ENCODE data around the gene MRPS15.

MRPS15 gene

DNA sequence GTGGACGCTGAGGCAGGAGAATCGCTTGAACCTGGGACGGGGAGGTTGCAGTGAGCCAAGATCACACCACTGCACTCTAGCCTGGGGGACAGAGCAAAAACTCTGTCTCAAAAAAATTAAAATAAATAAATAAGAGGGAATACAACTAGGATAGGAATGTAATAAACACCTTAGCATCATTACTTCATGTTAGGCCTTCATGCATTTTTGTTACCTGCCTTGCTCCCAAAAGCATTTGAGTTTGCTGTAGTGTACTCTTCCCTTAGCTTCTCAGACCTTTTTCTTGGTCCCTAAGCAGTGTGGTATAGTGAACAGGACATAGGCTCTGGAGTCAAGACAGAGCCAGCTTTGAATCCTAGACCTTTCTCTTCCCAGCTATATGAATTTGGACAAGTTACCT, 11.1 kb downstream of the MRPS15 start:
- TF ChIP-seq, protein P1, sequence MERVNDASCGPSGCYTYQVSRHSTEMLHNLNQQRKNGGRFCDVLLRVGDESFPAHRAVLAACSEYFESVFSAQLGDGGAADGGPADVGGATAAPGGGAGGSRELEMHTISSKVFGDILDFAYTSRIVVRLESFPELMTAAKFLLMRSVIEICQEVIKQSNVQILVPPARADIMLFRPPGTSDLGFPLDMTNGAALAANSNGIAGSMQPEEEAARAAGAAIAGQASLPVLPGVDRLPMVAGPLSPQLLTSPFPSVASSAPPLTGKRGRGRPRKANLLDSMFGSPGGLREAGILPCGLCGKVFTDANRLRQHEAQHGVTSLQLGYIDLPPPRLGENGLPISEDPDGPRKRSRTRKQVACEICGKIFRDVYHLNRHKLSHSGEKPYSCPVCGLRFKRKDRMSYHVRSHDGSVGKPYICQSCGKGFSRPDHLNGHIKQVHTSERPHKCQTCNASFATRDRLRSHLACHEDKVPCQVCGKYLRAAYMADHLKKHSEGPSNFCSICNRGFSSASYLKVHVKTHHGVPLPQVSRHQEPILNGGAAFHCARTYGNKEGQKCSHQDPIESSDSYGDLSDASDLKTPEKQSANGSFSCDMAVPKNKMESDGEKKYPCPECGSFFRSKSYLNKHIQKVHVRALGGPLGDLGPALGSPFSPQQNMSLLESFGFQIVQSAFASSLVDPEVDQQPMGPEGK (CRISPR knock-in tag; IDR thresholded peaks at IDR 0.05; ENCODE audit: borderline replicate concordance) = no peak
- TF ChIP-seq ESRRG (CRISPR knock-in tag; IDR thresholded peaks at IDR 0.05) = no peak
- TF ChIP-seq ISL1 (CRISPR knock-in tag; IDR thresholded peaks at IDR 0.05) = no peak
- TF ChIP-seq ZFP30 (CRISPR knock-in tag; IDR thresholded peaks at IDR 0.05) = no peak
- TF ChIP-seq ZNF8 (CRISPR knock-in tag; IDR thresholded peaks at IDR 0.05) = no peak
- TF ChIP-seq ARNTL (CRISPR knock-in tag; IDR thresholded peaks at IDR 0.05; ENCODE audit: borderline replicate concordance, low read depth) = no peak
- no peak for TF ChIP-seq SNAI2 (CRISPR knock-in tag; IDR thresholded peaks at IDR 0.05)
- no peak for TF ChIP-seq RARB (CRISPR knock-in tag; IDR thresholded peaks at IDR 0.05)
- TF ChIP-seq TCF4 (CRISPR knock-in tag; IDR thresholded peaks at IDR 0.05; ENCODE audit: borderline replicate concordance) = no peak
- no peak for TF ChIP-seq ZNF70 (CRISPR knock-in tag; IDR thresholded peaks at IDR 0.05)
- no peak for TF ChIP-seq ZFP3 (CRISPR knock-in tag; IDR thresholded peaks at IDR 0.05)
- TF ChIP-seq, protein P2, sequence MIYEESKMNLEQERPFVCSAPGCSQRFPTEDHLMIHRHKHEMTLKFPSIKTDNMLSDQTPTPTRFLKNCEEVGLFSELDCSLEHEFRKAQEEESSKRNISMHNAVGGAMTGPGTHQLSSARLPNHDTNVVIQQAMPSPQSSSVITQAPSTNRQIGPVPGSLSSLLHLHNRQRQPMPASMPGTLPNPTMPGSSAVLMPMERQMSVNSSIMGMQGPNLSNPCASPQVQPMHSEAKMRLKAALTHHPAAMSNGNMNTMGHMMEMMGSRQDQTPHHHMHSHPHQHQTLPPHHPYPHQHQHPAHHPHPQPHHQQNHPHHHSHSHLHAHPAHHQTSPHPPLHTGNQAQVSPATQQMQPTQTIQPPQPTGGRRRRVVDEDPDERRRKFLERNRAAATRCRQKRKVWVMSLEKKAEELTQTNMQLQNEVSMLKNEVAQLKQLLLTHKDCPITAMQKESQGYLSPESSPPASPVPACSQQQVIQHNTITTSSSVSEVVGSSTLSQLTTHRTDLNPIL (CRISPR knock-in tag; IDR thresholded peaks at IDR 0.05; ENCODE audit: low read depth) = no peak
- TF ChIP-seq OSR1 (CRISPR knock-in tag; IDR thresholded peaks at IDR 0.05) = no peak
- no peak for TF ChIP-seq TOX (CRISPR knock-in tag; IDR thresholded peaks at IDR 0.05; ENCODE audit: borderline replicate concordance)
- no peak for TF ChIP-seq PPARA (CRISPR knock-in tag; IDR thresholded peaks at IDR 0.05; ENCODE audit: borderline replicate concordance)
- no peak for ATAC-seq

DNA sequence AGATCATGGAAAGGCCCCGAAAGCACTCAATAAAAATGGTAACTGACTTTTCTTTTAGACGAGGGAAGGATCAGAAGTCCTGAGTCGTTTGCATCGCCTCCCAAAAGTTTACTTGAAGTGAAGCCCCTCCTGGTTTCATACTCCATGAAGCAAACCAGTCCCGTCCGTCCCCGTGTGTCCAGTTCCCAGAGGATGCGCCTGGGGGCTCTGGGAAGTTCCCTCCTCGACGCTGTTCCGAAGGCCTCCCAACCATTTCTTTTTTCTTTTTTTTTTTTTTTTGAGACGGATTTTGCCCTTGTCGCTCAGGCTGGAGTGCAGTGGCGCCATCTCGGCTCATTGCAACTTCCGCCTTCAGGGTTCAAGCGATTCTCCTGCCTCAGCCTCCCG, 13.3 kb downstream of the MRPS15 start:
- no peak; the same call in 2 of the 3 replicates for ATAC-seq
- TF ChIP-seq ZFP3 (CRISPR knock-in tag; IDR thresholded peaks at IDR 0.05) (no peak), ZC3H10 (CRISPR knock-in tag; IDR thresholded peaks at IDR 0.05) (no peak), TCF4 (CRISPR knock-in tag; IDR thresholded peaks at IDR 0.05; ENCODE audit: borderline replicate concordance) (no peak), ARNTL (CRISPR knock-in tag; IDR thresholded peaks at IDR 0.05; ENCODE audit: borderline replicate concordance, low read depth) (no peak), OSR1 (CRISPR knock-in tag; IDR thresholded peaks at IDR 0.05) (no peak), RARB (CRISPR knock-in tag; IDR thresholded peaks at IDR 0.05) (no peak), BACH2 (CRISPR knock-in tag; IDR thresholded peaks at IDR 0.05; ENCODE audit: borderline replicate concordance) (no peak), ZNF565 (CRISPR knock-in tag; conservative IDR thresholded peaks at IDR 0.05; ENCODE audit: low read depth) (no peak), TOX (CRISPR knock-in tag; IDR thresholded peaks at IDR 0.05; ENCODE audit: borderline replicate concordance) (no peak), SNAI2 (CRISPR knock-in tag; IDR thresholded peaks at IDR 0.05) (no peak)
- TF ChIP-seq, protein P1 (CRISPR knock-in tag; IDR thresholded peaks at IDR 0.05; ENCODE audit: borderline replicate concordance) = no peak
- TF ChIP-seq, protein P3, sequence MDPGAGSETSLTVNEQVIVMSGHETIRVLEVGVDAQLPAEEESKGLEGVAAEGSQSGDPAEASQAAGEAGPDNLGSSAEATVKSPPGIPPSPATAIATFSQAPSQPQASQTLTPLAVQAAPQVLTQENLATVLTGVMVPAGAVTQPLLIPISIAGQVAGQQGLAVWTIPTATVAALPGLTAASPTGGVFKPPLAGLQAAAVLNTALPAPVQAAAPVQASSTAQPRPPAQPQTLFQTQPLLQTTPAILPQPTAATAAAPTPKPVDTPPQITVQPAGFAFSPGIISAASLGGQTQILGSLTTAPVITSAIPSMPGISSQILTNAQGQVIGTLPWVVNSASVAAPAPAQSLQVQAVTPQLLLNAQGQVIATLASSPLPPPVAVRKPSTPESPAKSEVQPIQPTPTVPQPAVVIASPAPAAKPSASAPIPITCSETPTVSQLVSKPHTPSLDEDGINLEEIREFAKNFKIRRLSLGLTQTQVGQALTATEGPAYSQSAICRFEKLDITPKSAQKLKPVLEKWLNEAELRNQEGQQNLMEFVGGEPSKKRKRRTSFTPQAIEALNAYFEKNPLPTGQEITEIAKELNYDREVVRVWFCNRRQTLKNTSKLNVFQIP (CRISPR knock-in tag; IDR thresholded peaks at IDR 0.05; ENCODE audit: borderline replicate concordance, low read depth) = no peak
- TF ChIP-seq, protein P2 (CRISPR knock-in tag; IDR thresholded peaks at IDR 0.05; ENCODE audit: low read depth) = no peak
- TF ChIP-seq, protein P4, sequence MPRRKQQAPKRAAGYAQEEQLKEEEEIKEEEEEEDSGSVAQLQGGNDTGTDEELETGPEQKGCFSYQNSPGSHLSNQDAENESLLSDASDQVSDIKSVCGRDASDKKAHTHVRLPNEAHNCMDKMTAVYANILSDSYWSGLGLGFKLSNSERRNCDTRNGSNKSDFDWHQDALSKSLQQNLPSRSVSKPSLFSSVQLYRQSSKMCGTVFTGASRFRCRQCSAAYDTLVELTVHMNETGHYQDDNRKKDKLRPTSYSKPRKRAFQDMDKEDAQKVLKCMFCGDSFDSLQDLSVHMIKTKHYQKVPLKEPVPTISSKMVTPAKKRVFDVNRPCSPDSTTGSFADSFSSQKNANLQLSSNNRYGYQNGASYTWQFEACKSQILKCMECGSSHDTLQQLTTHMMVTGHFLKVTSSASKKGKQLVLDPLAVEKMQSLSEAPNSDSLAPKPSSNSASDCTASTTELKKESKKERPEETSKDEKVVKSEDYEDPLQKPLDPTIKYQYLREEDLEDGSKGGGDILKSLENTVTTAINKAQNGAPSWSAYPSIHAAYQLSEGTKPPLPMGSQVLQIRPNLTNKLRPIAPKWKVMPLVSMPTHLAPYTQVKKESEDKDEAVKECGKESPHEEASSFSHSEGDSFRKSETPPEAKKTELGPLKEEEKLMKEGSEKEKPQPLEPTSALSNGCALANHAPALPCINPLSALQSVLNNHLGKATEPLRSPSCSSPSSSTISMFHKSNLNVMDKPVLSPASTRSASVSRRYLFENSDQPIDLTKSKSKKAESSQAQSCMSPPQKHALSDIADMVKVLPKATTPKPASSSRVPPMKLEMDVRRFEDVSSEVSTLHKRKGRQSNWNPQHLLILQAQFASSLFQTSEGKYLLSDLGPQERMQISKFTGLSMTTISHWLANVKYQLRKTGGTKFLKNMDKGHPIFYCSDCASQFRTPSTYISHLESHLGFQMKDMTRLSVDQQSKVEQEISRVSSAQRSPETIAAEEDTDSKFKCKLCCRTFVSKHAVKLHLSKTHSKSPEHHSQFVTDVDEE (CRISPR knock-in tag; IDR thresholded peaks at IDR 0.05) = no peak

Measured in SK-N-SH treated with all-trans-retinoic acid at 6 μM for 48 hours (cell line).